TTC549 (cell line): ENCODE measurements around the gene ZNF592.
"Not testable (repeated sequence)": the region's sequence is repeated elsewhere in the genome, so short reads cannot be mapped to it uniquely, and the experiment has no call there.

Experiments
- FAIRE-seq: peaks from 2 replicates; lab custom pipeline; 2012; peaks lifted over from hg19 to GRCh38; lab: Jason Lieb, UNC

ZNF592 gene

DNA sequence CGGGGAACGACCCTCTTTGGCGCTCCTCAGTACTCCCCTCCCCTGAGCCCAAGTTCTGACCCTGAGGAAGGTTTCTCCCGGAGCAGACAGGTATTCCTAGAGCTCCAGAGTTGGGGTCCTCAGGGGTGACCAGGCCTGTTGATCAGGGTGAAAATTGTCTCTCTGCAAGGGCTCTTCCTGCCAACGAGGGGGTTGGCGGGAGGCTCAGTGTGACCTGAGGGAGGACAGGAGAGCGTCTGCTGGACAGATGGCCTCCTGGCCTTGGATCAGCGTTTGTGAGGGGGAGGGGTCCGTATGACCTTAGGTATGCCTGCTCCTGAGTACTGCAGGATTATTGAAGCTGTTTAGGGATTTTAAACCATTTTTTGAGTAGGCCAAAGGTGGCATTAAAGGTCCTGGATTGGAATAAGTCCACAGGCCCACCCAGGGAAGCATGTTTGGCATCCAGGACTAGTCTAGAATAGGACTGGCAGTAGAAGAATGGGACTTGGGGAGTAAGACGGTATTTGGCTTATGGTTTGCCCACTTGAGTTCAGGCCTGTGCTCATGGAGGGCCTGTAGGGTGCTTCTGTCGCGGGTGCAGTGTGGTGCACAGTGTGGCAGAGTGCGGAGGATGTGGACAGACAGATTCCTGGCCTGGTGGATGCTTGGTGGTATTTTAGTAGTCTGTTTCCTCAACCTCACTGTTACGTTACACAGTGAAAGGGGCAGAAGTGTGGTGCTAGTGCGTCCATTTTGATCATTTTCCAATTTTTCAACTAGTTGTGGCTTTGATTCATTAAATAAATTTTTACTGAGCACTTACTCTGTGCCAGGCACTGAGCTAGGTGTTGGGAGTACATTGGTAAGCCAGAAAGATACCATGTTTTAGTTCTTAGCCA, 959 bp downstream of the ZNF592 start:
- FAIRE-seq = no peak

DNA sequence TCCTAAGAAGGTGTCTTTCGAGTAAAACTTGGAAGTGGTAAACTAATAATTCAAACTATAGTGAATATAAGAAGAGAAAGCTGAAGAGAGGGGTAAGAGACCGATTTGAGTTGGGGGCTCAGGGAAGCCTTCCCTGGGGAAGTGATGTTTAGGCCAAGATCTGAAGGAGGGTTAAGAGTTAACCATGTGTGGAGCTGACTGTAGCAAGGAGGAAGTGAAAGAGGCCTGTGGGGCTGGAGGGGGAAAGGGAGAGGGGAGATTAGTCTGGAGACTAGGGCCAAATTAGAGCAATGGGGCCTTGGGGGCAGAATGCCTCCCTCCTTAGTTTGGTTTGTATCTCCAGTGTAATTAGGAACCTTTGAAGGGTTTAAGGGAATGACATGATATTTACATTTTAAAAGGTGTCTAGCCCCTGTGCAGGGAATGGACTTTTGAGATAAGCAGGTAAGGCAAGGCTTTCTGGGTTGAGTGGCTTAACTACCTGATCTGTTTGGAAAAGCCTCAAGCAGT, 2.2 kb downstream of the ZNF592 start:
- FAIRE-seq = no peak

DNA sequence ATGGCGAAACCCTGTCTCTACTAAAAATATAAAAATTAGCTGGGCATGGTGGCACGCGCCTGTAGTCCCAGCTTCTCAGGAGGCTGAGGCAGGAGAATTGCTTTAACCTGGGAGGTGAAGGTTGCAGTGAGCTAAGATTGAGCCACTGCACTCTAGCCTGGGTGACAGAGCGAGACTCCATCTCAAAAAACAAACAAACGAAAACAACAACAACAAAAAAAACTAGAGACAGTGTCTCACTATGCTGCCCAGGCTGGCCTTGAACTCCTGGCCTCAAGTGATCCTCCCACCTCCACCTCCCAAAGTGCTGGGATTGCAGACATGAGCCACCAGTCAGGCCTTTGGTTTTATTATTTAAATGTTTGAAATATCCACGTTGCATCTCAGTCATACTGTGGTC, 3.3 kb downstream of the ZNF592 start:
- FAIRE-seq = not testable (repeated sequence)

DNA sequence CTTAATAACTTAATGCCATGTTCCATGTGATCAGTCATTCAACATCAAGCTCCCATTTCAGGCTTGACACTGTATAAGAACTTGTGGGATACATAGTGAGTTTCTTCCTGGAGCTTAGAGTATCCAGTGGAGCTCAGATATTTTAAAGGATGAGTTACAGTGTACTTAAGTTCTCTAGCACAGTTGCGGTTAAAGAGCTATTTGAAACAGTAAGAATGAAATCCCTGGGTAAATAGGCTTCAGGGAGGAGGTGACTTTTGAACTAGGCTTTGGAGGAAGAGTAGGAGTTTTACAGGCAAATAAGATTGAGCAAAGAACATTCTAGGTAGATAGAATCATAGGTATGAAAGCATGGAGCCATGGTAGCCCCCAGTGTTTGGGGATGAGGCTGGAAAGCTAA, 3.8 kb downstream of the ZNF592 start:
- FAIRE-seq = no peak

DNA sequence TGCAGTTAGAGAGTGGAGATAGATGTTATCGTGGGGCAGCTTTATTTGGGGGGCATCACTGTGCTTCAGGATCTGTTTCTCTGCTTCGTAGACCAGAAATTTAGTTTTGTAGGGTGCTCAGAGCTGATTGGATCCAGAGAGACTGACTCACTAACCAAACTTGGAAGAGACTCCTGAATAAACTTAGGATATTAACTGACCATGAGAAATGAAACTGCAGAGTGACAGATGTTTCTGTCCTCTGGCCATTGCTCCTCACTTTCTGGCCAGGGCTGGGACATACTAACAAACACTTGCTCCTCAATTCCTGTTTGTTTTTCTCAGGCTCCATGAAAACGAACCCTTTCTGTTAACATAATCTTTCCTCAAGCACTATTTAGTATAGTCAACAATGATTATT, 4.3 kb downstream of the ZNF592 start:
- FAIRE-seq = no peak

DNA sequence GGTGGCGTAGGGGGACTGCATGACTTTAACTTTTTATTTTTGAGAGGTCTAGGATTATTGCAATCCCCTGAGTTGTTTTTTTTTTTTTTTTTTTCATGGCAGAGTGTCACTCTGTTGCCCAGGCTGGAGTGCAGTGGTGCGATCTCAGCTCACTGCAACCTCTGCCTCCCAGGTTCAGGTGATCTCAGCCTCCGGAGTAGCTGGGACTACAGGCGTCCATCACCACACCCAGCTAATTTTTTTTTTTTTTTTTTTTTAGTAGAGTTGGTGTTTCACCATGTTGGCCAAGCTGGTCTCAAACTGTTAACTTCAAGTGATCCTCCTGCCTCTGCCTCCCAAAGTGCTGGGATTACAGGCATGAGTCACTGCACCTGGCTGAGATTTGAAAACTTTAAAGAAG, 6.5 kb downstream of the ZNF592 start:
- FAIRE-seq = not testable (repeated sequence)

DNA sequence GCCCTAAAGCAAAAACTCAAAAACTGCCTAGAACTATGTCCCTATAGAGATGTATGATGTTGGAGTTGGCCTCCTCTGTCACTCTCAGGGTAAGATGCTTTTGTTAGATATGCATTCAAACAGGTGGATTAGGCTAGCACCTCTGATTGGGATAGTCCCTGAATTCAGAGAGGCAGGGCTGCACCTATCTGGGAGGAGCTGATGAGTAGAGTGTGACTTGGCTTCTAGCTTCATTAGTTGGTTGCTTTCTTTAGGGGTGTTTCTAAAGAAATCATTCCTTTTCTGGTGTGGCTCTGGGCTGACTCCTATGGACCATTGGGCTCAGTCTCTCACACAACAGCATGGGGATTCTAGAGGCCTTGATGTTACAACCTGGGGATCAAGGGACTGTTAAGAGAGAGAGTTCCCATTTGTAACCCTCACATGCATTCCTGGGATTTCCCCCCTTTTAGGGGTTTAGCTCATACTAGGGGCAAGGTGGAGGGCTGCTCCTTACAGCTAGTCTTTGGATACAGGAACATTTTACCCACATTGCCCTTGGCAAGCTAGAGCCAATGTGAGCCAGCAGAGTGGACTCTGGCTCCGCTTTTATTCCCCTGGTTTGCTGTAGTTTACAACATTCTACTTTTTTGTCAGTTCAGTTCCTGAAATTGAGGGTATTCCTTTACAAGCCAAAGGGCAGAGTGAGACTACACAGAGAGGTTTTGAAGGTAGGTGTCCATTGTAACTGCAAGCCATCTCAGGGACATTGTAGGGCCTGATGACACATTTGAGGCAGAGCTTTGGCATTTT, 7.5 kb downstream of the ZNF592 start:
- no peak for FAIRE-seq

DNA sequence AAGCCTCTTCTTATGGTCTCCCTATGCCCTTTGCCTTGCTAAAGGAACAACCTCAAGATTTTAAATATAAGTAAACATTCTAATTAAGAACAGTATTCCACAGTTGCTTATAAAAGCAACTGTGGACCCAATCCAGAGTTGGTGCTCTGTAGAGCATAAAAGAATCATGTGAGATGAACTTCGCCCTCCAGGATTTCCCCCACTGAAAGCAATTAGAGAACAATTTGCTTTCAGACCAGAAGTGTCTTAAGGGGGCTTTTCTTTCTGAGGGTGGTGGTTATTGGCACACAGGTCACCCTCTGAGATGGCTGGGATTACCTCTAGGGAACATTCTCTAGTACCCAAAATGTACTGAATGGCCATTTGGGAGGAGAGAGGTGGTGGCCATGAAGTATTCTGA, 10.6 kb downstream of the ZNF592 start:
- no peak for FAIRE-seq

DNA sequence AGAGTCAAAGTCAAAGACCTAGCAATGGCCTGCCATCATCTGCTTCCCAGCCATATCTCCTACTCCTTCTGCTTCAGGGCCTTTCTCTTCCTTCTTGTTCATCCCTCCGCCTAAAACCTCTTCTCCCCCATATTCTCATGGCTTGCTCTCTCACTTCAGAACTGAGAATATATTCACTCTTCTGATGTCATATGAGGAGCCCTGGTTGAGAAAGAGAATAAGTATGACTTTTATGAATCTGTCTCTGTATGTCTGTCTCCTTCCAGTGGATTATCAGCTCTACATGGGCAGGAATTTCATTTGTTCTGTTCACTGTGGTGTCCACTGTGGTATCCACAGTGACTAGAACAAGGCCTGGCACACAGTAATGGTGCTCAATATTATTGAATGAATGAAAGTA, 11.8 kb downstream of the ZNF592 start:
- FAIRE-seq = no peak

DNA sequence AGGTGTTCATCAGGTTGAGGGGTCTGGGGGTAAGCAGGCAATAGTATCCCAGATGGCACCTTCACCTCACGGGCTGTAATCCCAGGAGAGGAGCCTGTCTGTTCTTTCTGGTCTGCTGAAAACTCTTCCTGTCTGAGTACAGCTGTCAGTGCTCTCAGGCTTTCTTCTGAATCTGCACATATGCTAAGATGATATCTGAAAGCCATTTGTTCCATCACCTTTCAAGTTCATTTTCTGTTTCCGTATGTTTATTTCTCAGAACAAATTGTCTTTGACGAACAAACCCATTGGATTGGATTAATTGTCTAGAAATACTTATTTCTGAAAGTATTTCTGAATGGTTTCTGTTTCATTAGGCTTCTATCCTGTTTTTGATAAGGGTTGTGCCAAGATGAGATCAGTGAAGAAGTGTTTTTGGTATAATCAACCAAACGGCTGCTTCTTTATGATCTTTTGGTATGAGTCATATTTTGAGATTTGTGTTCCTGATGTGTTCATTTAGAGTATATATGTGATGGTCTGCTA, 13.3 kb downstream of the ZNF592 start:
- FAIRE-seq = no peak

DNA sequence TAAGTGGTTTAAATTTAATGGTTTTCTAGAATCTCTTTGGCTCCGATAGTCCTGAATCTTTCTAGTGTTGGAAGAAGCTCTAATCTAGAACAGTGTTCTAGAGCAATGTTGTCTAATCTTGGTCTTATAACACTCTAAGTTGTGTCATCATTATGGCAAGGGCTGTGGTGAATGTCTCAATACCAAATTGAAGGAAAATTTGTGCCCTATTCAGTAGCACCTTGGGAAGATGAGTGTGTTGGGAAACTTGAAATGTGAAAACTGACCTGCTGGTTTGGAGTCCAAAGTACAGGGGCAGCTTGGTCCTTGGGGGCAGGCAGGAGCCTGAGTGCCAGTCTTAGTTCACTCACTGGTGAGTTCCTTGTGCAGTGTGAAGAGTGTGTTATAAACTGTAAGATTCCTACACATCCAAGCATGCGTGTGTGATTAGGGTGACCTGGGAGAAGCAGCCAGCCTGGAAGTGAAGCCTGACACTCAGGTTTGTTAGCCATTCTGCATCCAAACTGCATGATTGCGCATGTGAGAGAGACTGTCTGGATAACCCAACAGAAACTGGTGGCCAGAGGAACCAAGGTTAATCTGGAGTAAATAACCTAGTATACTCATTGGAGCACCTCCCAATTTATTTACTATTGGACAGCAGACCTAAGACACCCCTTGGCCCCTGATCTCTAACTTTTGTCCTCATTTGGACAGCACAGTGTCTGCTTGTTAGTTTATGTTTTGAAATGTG, 14.6 kb downstream of the ZNF592 start:
- no peak for FAIRE-seq

DNA sequence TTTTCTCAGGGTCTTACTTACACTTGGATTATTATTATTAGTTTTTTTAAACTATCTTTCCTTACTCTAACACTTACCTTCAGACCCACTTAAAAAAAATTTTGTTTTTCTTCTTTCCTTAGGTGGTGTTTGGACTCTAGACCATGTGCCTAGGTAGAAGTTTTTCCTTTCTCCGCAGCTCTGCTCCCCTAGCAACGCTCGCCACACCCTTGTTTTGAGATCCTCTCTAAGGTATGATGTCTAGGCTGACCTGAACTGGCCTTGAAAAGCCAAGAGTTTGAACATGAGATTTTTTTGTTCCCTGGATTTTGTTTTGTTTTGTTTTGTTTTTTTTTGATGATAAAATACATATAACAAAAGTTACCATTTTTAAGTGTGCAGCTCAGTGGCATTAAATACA, 16.2 kb downstream of the ZNF592 start:
- no peak for FAIRE-seq

DNA sequence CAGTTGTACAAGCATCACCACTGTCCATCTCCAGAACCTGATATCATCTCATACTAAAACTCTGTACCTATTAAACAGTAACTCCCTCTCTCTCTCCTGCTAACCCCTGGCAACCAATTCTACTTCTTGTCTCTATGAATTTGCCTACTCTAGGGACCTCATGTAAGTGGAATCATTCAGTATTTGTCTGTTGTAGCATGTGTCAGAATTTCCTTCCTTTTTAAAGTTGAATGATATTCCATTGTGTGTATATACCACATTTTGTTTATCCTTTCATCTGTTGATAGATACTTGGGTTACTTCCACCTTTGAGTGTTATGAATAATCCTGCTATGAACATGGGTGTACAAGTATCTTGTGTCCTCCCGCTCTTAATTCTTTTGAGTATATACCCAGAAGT, 16.6 kb downstream of the ZNF592 start:
- no peak for FAIRE-seq

DNA sequence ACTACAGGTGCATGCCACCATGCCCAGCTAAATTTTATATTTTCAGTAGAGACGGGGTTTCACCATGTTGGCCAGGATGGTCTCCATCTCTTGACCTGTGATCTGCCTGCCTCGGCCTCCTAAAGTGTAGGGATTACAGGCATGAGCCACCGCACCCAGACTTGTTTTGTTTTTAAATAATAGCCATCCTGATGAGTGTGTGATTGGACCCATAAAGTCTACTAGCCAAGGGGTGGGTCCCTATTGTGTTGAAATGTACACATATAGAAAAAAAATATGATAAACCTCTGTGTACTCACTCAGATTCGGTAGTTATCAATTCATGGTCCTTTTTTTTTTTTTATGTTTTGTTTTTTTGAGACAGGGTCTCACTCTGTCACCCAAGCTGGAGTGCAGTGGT, 17.3 kb downstream of the ZNF592 start:
- no peak for FAIRE-seq

DNA sequence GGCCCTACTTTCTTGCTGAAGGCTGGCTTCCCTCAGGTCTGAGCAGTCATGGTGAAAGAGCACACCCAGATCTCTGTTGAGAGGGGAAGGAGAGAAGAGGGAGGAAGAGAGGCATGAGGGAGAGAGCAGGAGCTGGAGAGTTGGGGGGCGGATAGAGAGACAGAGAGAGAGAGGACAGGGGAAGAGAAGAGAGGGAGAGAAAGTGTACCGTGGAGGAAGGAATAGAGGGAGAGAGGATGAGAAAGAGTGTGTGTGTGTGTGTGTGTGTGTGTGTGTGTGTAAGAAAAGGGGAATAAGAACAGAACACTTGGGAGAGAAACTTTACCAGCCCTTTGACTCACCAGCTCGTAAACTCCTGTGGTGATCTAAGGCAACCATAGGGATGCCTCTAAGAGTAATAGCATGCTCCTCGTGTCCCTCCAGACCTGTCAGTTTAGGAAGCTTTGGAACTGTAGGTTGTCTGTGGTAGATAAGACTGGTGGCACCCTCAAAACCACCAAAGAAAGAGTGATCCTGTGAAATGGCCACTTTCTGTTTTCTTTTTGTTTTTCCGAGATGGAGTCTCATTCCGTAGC, 18.2 kb downstream of the ZNF592 start:
- no peak for FAIRE-seq

DNA sequence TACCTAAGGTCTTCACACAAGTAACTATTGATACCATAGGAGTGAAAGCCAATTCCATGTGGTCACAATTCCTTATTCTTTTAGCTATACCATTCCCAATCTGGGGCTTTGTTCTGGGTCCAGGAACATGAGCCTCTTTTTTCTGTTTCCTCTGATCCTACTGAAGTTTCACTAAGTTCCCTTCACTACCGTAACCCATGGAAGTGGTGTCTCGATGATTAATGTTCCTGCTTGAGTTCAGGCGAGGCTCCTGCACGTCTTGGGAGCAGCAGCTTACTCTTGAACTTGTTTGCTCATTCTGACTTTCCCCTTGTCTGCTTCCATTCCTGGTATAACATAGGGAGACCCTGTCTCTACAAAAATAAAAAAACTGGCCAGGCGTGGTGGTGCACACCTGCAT, 23.6 kb downstream of the ZNF592 start:
- no peak for FAIRE-seq

DNA sequence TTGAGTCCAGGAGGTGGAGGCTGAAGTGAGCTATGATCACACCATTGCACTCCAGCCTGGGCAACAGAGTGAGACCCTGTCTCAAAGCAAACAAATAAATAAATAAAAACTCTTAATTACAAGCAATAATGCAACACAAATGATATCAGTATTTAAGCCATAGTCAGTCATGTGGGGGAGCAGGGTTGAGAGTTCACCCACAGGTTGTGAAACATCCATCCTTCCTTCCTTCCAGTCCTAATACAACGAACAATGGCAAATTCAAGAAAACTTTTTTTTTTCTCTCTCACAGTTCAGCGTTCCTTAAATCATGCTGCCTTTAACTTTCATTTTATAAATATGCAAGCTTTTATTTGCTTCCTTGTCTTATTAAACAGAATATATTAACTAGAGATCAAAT, 24.1 kb downstream of the ZNF592 start:
- FAIRE-seq = no peak

DNA sequence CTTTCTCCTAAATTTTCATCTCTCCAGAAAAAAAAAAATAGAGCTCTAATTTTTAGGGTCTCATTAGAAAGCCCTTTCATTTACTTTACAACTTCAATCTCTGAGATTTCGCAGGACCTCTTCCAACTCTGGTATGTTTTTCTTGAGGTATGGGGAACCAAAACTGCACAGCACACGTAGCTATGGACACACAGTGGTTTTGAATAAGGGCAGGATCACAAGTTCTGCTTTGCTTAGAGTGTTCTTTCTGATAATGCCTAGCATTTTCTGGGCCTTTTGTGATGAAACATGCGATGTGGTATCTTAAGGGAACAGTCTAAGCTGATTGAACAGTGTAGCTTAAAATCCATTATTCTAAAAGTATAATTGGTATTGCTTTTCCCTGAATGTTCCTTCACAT, 25.3 kb downstream of the ZNF592 start:
- no peak for FAIRE-seq

DNA sequence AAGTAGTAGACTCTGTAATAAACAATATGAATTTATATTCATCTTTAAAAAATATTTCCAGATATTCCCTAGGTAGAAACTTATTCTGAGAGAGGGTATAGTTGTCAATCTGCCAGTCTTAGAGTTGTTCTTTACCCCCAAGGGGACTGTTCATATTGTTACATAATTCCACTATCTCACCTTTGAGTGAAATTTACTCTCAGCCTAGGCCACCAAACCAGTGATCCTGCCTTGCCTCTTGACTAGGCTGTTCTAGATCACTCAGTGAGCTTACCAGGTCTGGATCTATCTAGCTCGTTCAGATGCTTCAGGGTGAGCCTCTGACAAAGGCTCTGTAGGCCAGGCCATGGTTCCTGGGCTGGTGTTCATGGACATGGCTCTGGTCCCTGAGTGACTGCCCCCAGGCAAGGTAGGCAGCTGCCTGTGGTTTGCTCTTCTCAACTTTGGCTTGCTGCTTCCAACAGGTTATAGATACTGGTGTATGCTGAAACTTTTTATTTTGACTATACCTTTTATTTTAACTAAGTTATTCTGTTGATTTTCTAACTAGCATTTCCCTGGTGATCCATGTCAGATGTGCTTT, 27.6 kb downstream of the ZNF592 start:
- FAIRE-seq = no peak

DNA sequence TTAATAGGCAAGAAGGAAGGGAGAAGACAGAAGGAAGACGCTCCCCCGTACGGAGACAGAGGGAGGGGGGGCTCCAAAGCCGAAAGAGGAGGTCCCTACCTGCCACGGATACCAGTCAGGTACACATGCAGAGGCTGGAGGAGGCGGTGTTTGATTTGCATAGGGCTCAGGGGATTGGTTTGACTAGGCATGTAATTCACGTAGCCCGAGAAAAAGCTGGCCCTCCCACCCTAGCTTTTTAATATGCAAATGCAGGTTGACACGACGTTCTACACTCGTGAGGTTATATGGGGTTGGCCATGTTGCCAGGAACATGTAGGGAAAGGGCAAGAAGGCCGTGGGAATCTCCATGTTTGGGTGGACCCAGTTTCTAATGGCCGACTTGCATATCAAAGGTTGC, 29.8 kb downstream of the ZNF592 start:
- FAIRE-seq = no peak

DNA sequence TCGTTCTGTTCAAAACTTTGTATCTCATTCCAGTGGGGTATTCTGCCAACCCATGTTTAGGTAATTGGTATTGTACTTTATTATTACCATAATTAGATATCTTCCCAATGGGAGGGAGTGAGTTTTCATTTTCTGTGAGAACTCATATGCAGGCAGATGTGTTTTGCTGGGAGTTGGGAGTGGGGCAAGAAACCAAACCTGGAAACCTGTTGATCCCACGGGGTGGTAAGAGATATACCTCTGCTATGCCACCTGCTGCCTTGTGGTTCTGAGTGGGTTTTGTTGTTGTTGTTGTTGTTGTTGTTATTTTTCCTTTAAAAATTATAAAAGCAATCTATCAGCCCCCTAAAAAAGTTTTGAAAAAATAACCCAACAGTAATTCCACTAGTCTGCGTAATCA, 32.1 kb downstream of the ZNF592 start:
- no peak for FAIRE-seq

DNA sequence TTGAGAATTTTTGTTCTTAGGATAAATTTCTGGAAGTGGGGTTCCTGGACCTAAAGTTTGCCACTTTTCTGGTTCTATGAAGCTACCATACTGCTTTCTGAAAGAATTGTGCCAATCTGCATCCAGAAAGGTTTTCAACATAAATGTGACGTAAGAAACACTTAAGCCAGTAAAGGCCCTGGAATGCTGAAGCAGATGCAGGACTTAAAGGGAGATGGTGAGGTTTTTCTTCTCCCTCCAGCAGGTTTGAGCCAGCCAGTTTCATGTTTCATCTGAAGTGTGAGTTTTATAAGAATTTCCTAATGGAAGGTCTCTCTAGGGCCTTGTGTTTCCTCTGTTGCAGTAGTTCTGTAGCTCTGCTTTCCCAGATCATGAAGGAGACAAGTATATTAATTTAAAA, 33.1 kb downstream of the ZNF592 start:
- no peak for FAIRE-seq
